GM12872 (cell line): ENCODE measurements around the gene RIT1.

Source experiments
- CTCF ChIP-seq: IDR thresholded peaks from 3 replicates; pipeline ENCODE4 v1.5.1; 2011; ENCODE audit warnings: low read depth, mild to moderate bottlenecking, low read length, moderate library complexity; ENCODE audit not compliant: insufficient read depth

Gene RIT1

GRCh38 chr1:155947741-155948140, 36.6 kb upstream of the RIT1 start:
- TF ChIP-seq CTCF, result no peak

- TF ChIP-seq CTCF, result no peak
Measured at GRCh38 chr1:155947292-155947691, 36.1 kb upstream of the RIT1 start.

- no peak for TF ChIP-seq CTCF
Measured at GRCh38 chr1:155946633-155947219, 35.6 kb upstream of the RIT1 start.

- no peak for TF ChIP-seq CTCF
Measured at GRCh38 chr1:155944444-155944799, 33.3 kb upstream of the RIT1 start.

GRCh38 chr1:155942578-155943141, 31.5 kb upstream of the RIT1 start:
- no peak for TF ChIP-seq CTCF

- no peak for TF ChIP-seq CTCF
Measured at GRCh38 chr1:155941845-155942531, 30.8 kb upstream of the RIT1 start.

- no peak for TF ChIP-seq CTCF
Measured at GRCh38 chr1:155940993-155941844, 30.1 kb upstream of the RIT1 start, which contains the start of gene RXFP4. RXFP4 (plus strand) TSS chr1:155941638; CDS start chr1:155941710, 72 bp downstream.
